Kidney (tissue), 14 donors: Measurements from ENCODE around the gene MCHR1. TPM values are rescaled to one million over a fixed set of nuclear protein-coding genes. Genes with fewer than 3 reads are reported as not detected.
A peak's percentile ranks its signal among the peaks of the same experiment; 100 is the strongest.

ENCODE experiments used
- DNase-seq, 5 donors: peaks; one replicate each; pipeline ENCODE4 v3.0.0-alpha.2; 2013 to 2020
- FAIRE-seq: peaks from 2 replicates; lab custom pipeline; 2012; peaks lifted over from hg19 to GRCh38; lab: Jason Lieb, UNC
- H3K27ac ChIP-seq, 2 donors: one replicate each; pipeline ENCODE4 v1.7.0; 2013; ENCODE audit warnings: low read depth in 2 of 2, low read length in 2 of 2, inconsistent platforms in 1 of 2
- H3K27me3 ChIP-seq: one replicate; pipeline ENCODE4 v1.7.1; 2013; ENCODE audit warnings: low read length, inconsistent platforms; ENCODE audit not compliant: control insufficient read depth, insufficient read depth
- H3K36me3 ChIP-seq, 3 donors: one replicate each; pipeline versions ENCODE4 v1.7.0 to v1.7.1; 2013; ENCODE audit warnings: low read length in 3 of 3, control low read depth in 1 of 3, inconsistent platforms in 1 of 3; ENCODE audit not compliant: insufficient read depth in 3 of 3, control insufficient read depth in 2 of 3
- H3K4me1 ChIP-seq, 3 donors: one replicate each; pipeline versions ENCODE4 v1.7.0 to v1.7.1; 2013; ENCODE audit warnings: low read length in 3 of 3, inconsistent platforms in 1 of 3, low read depth in 1 of 3; ENCODE audit not compliant: control insufficient read depth in 2 of 3, insufficient read depth in 2 of 3
- H3K4me3 ChIP-seq, 3 donors: one replicate each; pipeline versions ENCODE4 v1.7.0 to v1.8.1; 2013; ENCODE audit warnings: low read length in 3 of 3, control low read depth in 1 of 3, inconsistent platforms in 1 of 3
- H3K9ac ChIP-seq, 3 donors: one replicate each; pipeline versions ENCODE4 v1.7.0 to v1.7.1; 2013; ENCODE audit warnings: low read length in 3 of 3, control low read depth in 1 of 3, inconsistent platforms in 1 of 3
- H3K9me3 ChIP-seq, 3 donors: one replicate each; pipeline versions ENCODE4 v1.7.0 to v1.7.1; 2013; ENCODE audit warnings: low read length in 3 of 3, control low read depth in 1 of 3, inconsistent platforms in 1 of 3; ENCODE audit not compliant: control insufficient read depth in 2 of 3, insufficient read depth in 1 of 3
- intact Hi-C: fragments of 100-400 bp; cut with DNase I; formaldehyde crosslinking; loops from one replicate; pipeline ENCODE4 v1.11.1; 2022
- polyA plus RNA-seq: library from polyadenylated mRNA; stranded (reverse); fragments of 350-450 nt; fragmentation: Illumina TruSeq; extraction: RNeasy Lipid Tissue Mini Kit (QIAGEN cat#74804); gene quantifications from one replicate; pipeline ENCODE4 v1.2.3, GENCODE V29; 2014; ENCODE audit warnings: low read depth, low replicate concordance; ENCODE audit not compliant: insufficient read depth
- total RNA-seq: library from RNA; stranded (reverse); fragmentation: NEBNext Ultra II Directional; extraction: Animal tissue kit (Norgen Biotek cat#: 25700); gene quantifications from one replicate; pipeline ENCODE4 v1.2.1, GENCODE V29; 2021
- TF ChIP-seq, protein P1 (sequence below): IDR thresholded peaks from 3 replicates; pipeline ENCODE4 v1.5.1; 2012; ENCODE audit warnings: mild to moderate bottlenecking, moderate library complexity, borderline replicate concordance; ENCODE audit not compliant: insufficient read depth; ENCODE audit errors: extremely low read depth
- donor health status: control.
- donor health status: control.
- donor health status: control.
- donor health status: control.
- donor health status: control.
- donor health status: DM: yes; HTN: yes; CAD: no.
- donor health status: Normal renal cell carcinoma (clear cell type).

The MCHR1 gene
- total and polyA plus RNA-seq, 2 donors from 2014 or later = not detected

DNA sequence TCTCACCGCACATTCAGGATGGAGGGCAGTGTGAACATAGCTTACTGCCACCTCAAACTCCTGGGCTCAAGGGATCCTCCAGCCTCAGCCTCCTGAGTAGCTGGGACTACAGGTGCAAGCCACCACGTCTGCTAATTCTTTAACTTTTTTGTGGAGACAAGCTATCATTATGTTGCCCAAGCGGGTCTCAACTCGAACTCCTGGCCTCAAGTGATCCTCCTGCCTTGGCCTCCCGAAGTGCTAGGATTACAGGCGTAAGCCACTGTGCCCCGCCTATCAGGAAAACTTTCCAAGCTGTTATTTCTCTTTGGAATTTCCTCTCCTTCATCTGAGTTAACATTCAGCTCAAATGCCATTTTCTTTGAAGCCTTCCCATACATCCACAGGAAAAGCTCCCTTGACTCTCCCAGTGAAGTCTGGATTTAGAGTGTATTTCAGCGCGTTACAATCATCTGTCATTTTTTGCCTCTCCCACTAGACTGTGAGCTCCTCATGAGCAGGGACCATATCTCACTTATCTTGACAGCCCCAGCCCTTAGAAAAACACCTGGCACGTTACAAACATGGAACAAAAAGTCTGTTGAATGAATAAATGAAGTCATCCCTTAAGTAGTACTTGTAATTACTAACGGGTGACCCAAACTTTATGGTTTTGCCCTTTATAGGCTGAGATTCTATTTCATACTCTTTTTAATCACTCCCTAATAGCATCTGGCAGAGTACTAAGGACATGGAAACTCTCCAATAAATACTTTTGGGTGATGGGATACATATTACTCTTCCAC lies 45.0 kb upstream of the MCHR1 start:
- Histone ChIP-seq H3K36me3 (no peaks in the 10 kb centered on the region), H3K9ac (no peak overlapping the region), H3K27me3 (no peaks in the 10 kb centered on the region), H3K9me3 (no peaks in the 10 kb centered on the region), H3K4me3 (peak overlapping the region in 2 of 3 donors; percentile 87 to 90), H3K27ac (no peak overlapping the region), H3K4me1 (peaks cover 0 to 16% (median 0%) of the 10 kb centered on the region in 3 donors)
- peak in 1 of 5 donors; percentile 33 for DNase-seq
- TF ChIP-seq, protein P1, sequence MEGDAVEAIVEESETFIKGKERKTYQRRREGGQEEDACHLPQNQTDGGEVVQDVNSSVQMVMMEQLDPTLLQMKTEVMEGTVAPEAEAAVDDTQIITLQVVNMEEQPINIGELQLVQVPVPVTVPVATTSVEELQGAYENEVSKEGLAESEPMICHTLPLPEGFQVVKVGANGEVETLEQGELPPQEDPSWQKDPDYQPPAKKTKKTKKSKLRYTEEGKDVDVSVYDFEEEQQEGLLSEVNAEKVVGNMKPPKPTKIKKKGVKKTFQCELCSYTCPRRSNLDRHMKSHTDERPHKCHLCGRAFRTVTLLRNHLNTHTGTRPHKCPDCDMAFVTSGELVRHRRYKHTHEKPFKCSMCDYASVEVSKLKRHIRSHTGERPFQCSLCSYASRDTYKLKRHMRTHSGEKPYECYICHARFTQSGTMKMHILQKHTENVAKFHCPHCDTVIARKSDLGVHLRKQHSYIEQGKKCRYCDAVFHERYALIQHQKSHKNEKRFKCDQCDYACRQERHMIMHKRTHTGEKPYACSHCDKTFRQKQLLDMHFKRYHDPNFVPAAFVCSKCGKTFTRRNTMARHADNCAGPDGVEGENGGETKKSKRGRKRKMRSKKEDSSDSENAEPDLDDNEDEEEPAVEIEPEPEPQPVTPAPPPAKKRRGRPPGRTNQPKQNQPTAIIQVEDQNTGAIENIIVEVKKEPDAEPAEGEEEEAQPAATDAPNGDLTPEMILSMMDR = no peak
- FAIRE-seq = no peak
- intact Hi-C loops = no loop called here

DNA sequence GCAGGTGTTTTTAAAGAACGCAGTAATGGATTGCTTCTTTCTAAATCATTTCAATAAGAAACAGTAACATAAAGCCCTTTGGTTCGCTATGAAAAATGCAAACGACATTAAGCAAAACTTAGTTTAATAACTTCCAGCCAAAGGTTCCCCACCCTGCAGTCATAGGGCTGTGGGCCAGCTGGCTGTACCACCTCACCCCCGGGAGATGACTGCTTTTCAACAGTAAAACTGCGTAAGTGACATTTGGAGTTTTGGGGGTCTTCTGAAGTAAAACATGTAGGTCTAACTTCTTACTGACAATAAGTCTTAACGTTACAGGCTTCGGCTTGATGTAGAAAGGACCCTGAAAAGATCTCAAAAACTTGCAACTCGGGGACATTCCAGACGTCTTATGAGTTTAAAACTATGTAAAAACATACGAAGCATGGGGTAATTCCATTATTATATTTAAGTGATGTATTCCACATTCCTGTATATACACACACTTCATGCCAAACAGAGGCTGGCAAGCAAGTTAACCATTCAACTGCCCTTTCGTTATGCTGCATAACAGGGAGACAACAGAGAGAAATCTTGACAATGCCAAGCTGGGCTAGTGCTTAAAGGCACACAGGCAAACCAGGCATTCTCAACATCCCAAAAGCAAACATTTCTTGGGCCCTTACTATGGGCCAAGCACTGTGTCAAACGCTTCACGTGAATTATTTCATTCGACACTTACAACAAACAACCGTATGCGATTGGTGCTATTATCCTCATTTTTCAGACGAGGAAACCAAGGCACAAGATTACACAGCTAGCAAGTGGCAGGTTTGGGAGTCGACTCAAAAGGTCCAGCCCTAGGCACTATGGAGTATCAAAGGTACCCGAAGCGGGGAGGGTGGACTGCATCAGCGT lies 44.0 kb upstream of the MCHR1 start:
- H3K9ac ChIP-seq = peak overlapping the region; percentile 41 to 80 (median 50)
- H3K36me3 ChIP-seq = no peaks in the 10 kb centered on the region
- no peaks in the 10 kb centered on the region for H3K27me3 ChIP-seq
- intact Hi-C loops = no loop called here
- H3K27ac ChIP-seq = no peak overlapping the region
- H3K9me3 ChIP-seq = no peaks in the 10 kb centered on the region
- H3K4me1 ChIP-seq = peaks cover 0 to 16% (median 0%) of the 10 kb centered on the region in 3 donors
- FAIRE-seq = no peak
- no peak for DNase-seq
- peak overlapping the region; percentile 78 to 90 (median 87) for H3K4me3 ChIP-seq
- TF ChIP-seq, protein P1 = no peak

DNA sequence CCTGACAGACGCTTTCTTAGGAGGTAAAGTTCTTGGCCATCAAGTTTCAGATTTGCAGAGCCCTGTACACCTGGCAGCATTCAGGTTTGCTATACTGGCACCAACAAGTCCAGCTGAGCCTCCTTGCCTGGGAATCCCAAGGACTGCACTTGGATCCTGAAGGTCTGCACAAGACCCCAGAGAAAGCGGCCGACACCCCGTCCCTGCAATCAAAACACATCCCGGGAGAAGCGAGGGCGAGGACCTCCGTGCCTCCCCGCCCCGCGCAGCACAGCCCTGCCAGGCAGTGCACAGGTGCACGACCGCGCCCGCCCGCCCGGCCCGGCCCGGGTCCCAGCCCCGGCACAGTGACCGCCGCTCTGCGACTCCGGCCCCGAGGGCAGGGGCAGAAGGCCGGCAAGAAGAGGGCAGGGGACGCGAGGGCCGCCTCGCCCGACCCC lies 43.3 kb upstream of the MCHR1 start:
- Histone ChIP-seq H3K27me3 (no peaks in the 10 kb centered on the region), H3K27ac (peak overlapping the region in 1 of 2 donors; percentile 81), H3K4me1 (peaks cover 0 to 16% (median 0%) of the 10 kb centered on the region in 3 donors), H3K9ac (peak overlapping the region; percentile 41 to 80 (median 50)), H3K4me3 (peak overlapping the region; percentile 78 to 90 (median 87)), H3K36me3 (no peaks in the 10 kb centered on the region), H3K9me3 (no peaks in the 10 kb centered on the region)
- intact Hi-C loops = no loop called here
- DNase-seq (peak in 1 of 5 donors; percentile 32), FAIRE-seq (no peak)
- TF ChIP-seq, protein P1 = no peak
